SH-SY5Y (cell line): ENCODE data around the gene OTOA.

Experiments
- GATA2 ChIP-seq: IDR thresholded peaks from 2 replicates; pipeline ENCODE4 v1.6.1; 2011; ENCODE audit warnings: mild to moderate bottlenecking, low read depth, low read length
- GATA3 ChIP-seq: IDR thresholded peaks from 2 replicates; pipeline ENCODE4 v1.6.1; 2011; ENCODE audit warnings: low read depth, mild to moderate bottlenecking, low read length, moderate library complexity

The OTOA gene

DNA sequence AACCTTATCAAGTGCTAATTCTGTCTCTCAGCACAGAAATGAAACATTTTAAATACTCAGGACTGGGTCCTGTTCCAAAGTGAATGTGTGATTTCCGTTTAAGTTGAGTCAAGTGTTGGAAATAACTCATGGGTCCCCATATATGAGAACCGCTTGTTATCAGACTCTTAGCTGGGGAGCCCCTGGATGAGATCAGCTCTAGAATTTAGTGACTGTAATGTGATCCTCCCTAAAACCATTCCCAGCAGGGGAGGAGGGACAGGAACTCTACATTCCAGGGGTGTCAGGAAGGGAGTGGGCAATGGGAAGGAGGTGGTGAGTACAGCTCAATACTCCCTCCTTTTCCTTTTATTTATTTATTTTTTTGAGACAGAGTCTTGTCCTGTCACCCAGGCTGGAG, 37.5 kb downstream of the OTOA start:
- TF ChIP-seq GATA3 (no peak), GATA2 (no peak)

DNA sequence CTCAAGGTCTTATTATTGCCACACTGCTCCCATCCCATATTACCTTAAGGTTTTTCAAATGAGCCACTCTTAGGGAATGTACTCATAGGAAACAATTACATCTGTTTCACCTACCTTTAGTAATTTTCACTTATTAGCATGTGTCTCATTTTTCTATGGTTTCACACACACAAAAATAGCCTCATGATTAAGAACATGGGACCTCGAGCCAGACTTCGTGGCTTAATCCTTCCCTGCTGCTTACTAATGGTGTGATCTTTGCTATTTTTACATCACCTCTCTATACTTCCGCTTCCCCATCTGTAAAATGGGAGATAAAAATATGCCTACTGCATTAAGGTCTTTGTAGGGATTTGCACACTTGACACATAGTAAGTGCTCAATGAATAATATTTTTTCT, 38.5 kb downstream of the OTOA start:
- TF ChIP-seq GATA3 = no peak
- TF ChIP-seq GATA2 = no peak

DNA sequence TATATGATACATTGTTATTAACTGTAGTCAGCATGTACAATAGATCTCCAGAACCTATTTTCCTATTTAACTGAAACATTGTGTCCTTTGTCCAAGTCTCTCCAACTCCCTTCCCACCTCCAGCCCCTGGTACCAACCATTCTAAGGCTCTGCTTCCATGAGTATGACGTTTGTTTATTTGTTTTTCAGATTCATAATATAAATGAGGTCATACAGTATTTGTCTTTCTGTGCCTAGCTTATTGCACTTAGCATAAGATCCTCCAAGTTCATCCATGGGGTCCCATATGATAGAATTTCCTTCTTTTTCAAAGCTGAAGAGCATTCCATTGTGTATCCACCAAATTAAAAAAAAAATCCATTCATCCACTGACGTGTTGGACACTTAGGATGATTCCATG, 39.4 kb downstream of the OTOA start:
- no peak for TF ChIP-seq GATA2
- no peak for TF ChIP-seq GATA3

DNA sequence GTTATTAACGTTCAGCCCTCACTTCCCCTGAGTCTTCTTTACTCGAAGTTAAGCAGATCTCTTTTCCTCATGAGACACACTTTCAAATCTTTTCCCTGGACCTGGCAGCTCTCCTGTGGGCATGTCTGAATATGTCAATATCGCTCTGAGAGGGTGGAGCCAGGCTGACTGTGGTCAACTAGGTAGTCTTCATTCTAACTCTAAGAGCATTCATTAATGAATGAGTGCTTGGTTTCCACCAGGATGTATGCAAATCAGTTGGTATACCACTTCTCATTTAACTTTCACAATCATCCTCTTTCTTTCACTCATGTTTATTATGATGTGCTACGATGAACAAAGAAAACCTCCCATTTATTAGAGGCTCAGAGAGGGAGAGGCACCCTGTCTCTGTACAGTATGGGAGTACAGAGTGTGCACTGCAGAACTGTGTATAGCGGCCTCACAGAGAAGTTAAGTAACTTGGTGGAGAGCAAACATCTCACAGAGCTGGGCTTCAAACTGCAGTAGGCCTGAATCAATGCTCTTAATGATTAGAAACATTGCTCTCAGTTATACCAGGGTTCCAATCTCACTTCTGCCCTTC, 39.9 kb downstream of the OTOA start:
- TF ChIP-seq GATA3 (no peak), GATA2 (no peak)

DNA sequence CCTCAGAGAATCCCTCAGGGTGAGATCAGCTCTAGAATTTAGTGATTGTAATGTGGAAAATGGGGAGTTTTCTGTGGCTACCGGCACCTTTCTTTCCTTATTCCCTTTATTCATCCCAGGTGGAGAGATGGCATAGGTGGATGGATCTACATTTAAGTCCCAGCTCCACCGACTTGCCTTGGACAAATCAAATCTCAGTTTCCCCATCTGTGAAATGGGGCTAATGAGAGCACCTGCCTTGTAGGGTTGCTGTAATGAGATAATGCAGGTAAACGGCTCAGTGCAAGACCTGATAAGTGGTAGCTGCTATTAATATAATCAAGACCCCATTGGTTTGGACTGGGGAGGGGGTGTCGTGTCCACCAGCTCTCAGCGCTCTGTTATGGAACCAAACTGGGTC, 40.5 kb downstream of the OTOA start:
- TF ChIP-seq GATA3 (no peak), GATA2 (no peak)

DNA sequence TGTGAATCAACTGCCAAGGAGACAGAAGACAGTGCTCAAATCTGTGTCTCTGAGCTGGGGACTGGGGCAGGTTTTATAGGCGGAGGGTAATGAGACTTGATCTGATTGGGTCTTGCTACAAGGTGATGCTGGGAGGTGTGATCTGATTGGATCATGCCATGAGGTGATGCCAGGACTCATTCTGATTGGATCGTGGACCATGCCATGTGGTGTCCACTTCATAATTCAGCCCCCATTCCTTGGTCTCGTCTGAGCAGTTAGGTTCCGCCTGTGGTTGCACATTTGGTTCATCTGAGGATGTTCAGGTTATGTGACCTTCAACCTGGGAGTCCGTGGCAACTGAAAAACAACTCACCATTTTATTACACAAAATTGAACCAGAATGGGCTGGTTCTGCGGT, 41.0 kb downstream of the OTOA start:
- TF ChIP-seq GATA3 = no peak
- TF ChIP-seq GATA2 = no peak

DNA sequence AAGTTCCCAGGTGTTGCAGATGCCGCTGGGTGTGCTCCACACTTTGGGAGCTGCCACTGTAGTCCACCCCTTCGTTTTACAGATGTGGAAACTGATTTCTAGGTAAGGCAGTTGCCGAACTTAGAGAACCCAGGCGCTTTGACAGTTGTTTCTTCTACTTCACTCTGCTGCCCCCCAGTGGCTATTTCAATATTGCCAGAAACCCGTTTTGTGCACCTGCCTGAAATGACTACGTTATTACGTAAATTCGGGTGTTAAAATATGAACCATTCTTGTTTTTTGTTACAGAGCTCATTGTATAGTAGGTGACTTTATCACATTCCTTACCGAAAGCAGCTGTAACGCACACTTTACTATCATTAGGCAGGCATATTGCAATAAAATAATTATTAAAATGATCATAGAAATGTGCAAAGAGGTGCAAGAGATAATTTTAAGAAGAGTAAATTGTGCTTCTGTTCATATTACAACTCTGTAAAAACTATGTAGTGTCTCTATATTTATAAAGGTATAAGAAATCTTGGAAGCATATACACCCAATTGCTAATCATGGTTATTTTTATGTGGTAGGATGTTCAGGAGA, 44.9 kb downstream of the OTOA start:
- TF ChIP-seq GATA2 = no peak

DNA sequence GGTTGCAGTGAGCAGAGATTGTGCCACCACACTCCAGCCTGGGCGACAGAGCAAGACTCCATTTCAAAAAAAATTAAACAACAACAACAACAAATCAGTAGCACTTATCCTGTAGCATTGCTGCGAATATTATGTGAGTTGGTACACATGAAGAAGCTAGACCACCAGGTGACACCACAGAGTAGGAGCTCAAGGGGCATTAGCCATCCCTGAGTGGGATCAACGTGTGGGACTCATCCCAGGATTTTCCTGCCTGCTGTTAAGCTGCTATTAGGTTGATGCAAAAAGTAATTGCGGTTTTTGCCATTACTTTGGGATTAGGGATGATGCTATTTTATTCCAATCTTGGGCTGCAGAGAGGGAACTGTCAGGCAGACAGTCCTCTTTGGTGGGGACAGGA, 47.2 kb downstream of the OTOA start:
- no peak for TF ChIP-seq GATA3
- no peak for TF ChIP-seq GATA2

DNA sequence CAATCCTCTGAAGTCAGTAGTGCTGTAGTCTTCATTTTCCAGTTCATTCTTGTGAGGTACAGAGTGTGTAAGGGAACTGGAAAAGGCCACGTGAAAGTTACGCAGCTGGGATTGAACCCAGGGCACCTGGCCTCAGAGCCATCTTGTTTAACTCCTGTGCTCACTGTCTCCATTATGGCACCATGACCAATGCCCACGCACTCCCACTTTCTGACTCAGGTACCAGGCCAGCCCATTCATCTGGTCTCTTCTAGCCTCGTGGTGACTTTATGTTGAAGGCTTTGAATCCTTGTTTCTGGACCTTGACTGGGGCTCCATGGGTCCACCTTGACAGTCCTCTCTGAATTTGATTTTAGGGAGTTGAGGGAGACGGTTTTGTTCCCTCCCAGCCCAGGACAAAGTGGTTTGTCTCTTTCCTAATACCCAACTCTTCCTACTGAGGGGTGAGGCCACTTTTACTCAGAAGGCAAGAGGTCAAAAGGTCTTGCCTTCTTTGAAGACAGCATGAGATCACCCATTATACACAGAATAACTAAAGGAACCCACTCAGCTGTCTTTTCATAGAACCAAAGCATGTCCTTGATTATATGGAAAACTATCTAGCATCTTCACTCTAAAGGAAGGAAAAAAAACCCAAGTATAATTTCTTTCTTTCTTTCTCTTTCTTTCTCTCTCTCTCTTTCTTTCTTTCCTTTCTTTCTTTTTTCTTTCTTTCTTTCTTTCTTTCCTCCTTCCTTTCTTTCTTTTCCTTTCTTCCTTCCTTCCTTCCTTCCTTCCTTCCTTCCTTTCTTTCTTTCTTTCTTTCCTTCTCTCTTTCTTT, 50.0 kb downstream of the OTOA start:
- TF ChIP-seq GATA2 = no peak
- TF ChIP-seq GATA3 = no peak

DNA sequence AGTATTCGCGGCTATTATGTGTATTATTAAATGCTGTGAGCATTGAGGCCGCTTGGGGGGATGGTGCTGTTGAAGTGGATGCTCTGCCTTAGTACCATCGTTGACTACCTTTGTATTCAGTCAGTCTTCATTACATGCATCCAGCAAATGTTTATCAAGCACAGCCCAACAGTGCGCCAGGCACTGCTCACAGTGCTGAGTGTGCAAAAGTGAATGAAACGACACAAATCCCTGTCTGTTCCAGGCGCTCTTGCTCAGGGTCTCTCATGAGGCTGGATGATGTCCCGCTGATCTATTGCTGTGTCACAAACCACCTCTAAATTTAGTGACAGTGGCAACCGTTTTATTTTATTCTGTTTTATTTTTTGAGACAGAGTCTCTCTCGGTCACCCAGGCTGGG, 53.8 kb downstream of the OTOA start:
- TF ChIP-seq GATA2 (no peak), GATA3 (no peak)

DNA sequence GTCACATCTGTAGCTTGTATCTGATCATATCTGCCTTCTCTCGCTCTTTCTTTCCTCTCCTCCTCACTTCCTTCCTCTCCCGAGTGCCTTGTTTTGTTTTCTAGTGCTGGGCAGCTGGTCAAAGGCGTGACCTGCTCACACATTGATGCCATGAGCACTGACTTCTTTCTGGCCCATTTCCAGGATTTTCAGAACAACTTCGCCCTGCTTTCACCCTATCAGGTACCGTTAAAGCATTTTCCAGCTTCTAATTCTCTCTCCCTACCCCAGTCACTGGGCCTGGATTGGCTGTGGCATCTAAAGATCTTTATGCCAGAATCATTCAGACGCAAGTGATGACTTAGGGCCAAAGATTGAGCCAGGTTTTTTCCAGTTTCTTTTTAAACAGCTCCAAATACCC, 55.5 kb downstream of the OTOA start:
- no peak for TF ChIP-seq GATA3
- TF ChIP-seq GATA2 = no peak

DNA sequence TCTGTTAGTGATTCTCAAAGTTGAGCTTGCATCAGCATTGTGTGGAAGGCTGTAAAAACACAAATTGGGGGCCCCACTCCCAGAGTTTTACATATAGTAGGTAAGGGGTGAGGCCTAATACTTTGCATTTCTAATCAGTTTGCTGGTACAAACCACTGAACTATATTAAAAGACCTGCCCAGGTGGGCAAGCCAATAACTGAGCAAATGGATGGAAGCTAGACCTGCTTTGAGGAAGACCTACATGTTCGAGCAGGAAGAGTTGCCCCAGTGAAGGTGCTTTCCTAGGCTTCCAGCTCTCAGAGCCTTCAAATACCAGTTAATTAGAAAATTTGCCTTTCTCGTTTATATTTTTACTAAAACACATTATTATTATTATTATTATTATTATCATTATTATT, 56.8 kb downstream of the OTOA start:
- TF ChIP-seq GATA3 (no peak), GATA2 (no peak)

DNA sequence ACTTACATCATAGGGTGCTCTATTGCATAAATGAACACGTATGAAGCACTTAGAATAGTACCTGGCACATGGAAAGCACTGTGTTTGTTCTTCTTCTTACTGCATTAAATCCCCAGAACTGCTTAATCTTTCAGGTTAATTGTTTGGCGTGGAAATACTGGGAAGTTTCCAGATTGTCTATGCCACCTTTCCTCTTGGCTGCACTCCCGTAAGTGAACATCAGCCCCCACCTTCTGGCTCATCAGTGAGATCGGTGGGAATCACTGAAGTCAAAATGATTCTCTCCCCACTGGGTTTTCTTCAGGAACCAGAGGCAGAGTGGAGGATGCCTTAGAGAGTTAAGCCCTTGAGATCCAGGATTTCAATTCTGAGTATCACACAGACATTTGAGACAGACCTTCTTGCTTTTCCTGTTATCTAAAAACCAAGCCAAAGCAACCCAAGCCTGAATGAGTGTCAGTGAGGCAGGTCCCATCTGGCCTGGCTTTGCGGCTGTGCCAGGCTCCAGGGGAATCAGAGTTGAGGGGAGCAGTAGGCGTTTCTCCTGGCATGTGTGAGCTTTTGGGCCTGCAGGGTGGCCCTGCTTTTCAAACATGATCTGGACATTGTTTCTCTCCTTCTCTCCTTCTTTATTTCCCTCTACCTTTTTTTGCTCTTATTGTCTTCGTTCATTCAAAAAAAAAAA, 59.1 kb downstream of the OTOA start:
- TF ChIP-seq GATA2 (no peak), GATA3 (no peak)

DNA sequence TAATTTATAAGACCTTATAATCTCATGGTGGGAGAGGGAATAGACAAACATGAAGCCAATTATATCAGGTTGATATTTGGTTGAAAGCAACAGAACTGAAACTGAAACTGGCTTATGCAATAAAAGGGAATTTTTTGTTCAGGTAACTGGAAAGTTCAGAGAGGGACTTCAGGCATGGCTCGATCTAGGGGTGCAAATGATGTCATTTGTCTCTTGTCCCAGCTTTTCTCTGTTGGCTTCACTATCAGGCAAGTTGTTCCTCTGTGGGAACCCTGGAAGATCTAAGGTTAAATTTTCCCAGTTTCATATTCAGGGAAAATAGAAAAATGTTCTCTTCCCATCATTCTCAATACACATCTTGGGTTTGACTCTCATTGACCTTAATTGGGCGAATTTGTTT, 59.8 kb downstream of the OTOA start:
- TF ChIP-seq GATA3 = no peak
- TF ChIP-seq GATA2 = no peak

DNA sequence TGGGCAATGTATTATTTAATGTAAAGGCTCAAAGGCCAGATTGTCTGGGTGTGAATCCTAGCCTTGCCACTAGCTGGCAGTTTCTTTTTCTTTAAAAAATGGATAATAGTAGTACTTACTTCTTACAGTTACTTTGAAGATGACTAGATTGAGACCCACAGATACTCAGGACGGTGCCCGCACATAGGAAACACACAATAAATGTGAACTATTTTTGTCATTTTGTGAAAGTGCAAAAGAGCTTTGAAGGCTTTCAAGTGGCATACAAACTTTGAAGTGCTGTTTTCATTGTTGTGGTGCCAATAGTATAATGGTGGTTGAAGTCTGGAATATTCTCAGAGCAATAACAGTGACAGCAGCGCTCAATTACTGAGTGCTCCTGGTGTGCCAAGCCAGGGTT, 63.6 kb downstream of the OTOA start:
- TF ChIP-seq GATA2 (no peak), GATA3 (no peak)
